ENCODE measurements around the gene RIN1. TPM values are rescaled to one million over a fixed set of nuclear protein-coding genes. Genes with fewer than 3 reads are reported as not detected.
A peak's percentile ranks its signal among the peaks of the same experiment; 100 is the strongest.
"Not testable (repeated sequence)": the region's sequence is repeated elsewhere in the genome, so short reads cannot be mapped to it uniquely, and the experiment has no call there.

RIN1 gene
- total RNA-seq, 6 experiments from 2014 or later: 32.9 to 55.0 (median 49.8) TPM

- Mint-ChIP-seq H3K4me3 (no peak overlapping the region), H3K9me3 (no peaks in the 10 kb centered on the region), H3K27ac (no peak overlapping the region), H3K27me3 (ENCODE audit: insufficient read depth) (peaks cover 11% of the 10 kb centered on the region), H3K36me3 (ENCODE audit: low read depth) (no peaks in the 10 kb centered on the region), H3K4me1 (ENCODE audit: low read depth) (no peaks in the 10 kb centered on the region)
- DNase-seq: no peak
- no peak for TF ChIP-seq CTCF (IDR thresholded peaks at IDR 0.05)
These were observed 24.3 kb upstream of the RIN1 start for GRCh38 chr11:66360406-66361073.

- no peak for TF ChIP-seq CTCF (IDR thresholded peaks at IDR 0.05)
- no peak overlapping the region for H3K27ac Mint-ChIP-seq
- no peaks in the 10 kb centered on the region for H3K36me3 Mint-ChIP-seq (ENCODE audit: low read depth)
- DNase-seq: no peak
- no peak overlapping the region for H3K4me3 Mint-ChIP-seq
- peaks cover 8% of the 10 kb centered on the region for H3K27me3 Mint-ChIP-seq (ENCODE audit: insufficient read depth)
- H3K9me3 Mint-ChIP-seq: no peaks in the 10 kb centered on the region
- H3K4me1 Mint-ChIP-seq (ENCODE audit: low read depth): no peaks in the 10 kb centered on the region
These were observed 23.4 kb upstream of the RIN1 start for GRCh38 chr11:66359662-66360087.

GRCh38 chr11:66350560-66351235, 14.5 kb upstream of the RIN1 start:
- H3K27ac Mint-ChIP-seq; H3K4me3 Mint-ChIP-seq; H3K9me3 Mint-ChIP-seq; H3K27me3 Mint-ChIP-seq (ENCODE audit: insufficient read depth); DNase-seq; H3K36me3 Mint-ChIP-seq (ENCODE audit: low read depth): not testable (repeated sequence)
- H3K4me1 Mint-ChIP-seq (ENCODE audit: low read depth): peaks cover 12% of the 10 kb centered on the region

- H3K27ac Mint-ChIP-seq: no peak overlapping the region
- peaks cover 8% of the 10 kb centered on the region for H3K27me3 Mint-ChIP-seq (ENCODE audit: insufficient read depth)
- H3K4me1 Mint-ChIP-seq (ENCODE audit: low read depth): peaks cover 25% of the 10 kb centered on the region
- no peaks in the 10 kb centered on the region; the same call in 1 of the 2 replicates for H3K9me3 Mint-ChIP-seq
- H3K4me3 Mint-ChIP-seq: no peak overlapping the region
- DNase-seq: no peak
- no peaks in the 10 kb centered on the region for H3K36me3 Mint-ChIP-seq (ENCODE audit: low read depth)
- no peak for TF ChIP-seq CTCF (IDR thresholded peaks at IDR 0.05)
These were observed 12.8 kb upstream of the RIN1 start for GRCh38 chr11:66349084-66349386.

GRCh38 chr11:66347425-66348276, 11.4 kb upstream of the RIN1 start, which contains the start of gene B4GAT1:
B4GAT1 (minus strand) TSS chr11:66347629; CDS start chr11:66347545, 84 bp downstream.
- H3K9me3 Mint-ChIP-seq: no peaks in the 10 kb centered on the region; the same call in 1 of the 2 replicates
- peak within 1 kb of the TSS; percentile 94 for H3K4me3 Mint-ChIP-seq
- H3K36me3 Mint-ChIP-seq (ENCODE audit: low read depth): peaks cover 9% of the 10 kb centered on the region; the same call in 1 of the 2 replicates
- peaks cover 39% of the 10 kb centered on the region for H3K4me1 Mint-ChIP-seq (ENCODE audit: low read depth)
- TF ChIP-seq CTCF (IDR thresholded peaks at IDR 0.05): no peak
- peak; percentile 11 for DNase-seq
- peaks cover 8% of the 10 kb centered on the region for H3K27me3 Mint-ChIP-seq (ENCODE audit: insufficient read depth)
- peak within 1 kb of the TSS; percentile 94 for H3K27ac Mint-ChIP-seq

Data from HFFc6 (cell line).